Keratinocyte (primary cell): ENCODE measurements around the gene FAM120AOS.

ENCODE experiments used
- CTCF ChIP-seq, 3 experiments: IDR thresholded peaks in 1 of 3; conservative IDR thresholded peaks in 1 of 3; optimal IDR thresholded peaks in 1 of 3; 2 replicates in 2 of 3; 3 replicates in 1 of 3; pipeline versions ENCODE3 to v1.5.1; 2011; ENCODE audit warnings: low read length in 3 of 3, mild to moderate bottlenecking in 3 of 3, moderate library complexity in 2 of 3, control low read depth in 1 of 3, inconsistent platforms in 1 of 3; ENCODE audit not compliant: insufficient read depth in 2 of 3; ENCODE audit errors: extremely low read depth in 1 of 3
- EZH2 ChIP-seq: IDR thresholded peaks from one replicate; pipeline ENCODE4 v1.6.1; 2012; ENCODE audit warnings: inconsistent platforms, mild to moderate bottlenecking, low read length, moderate library complexity

DNA sequence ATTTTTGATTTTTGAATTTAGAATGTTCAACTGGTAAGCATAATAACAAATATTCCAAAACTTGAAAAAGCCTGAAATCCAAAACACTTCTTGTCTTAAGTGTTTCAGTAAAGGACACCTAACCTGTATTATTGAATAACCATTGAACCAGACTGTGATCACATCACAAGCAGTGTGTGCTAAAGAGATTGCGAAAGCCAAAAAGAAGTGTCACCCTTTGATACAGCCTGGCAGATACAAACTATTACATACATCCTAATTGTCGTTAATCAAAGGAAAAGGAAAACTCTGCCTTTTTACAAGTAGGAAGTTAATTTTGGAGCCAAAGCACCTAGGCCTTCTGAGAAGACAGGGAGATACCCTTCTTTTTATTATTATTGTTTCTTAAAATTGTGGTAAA, 8.4 kb upstream of the FAM120AOS start:
- TF ChIP-seq CTCF (optimal IDR thresholded peaks at IDR 0.05 in 1 of 3, IDR thresholded peaks at IDR 0.05 in 1 of 3, conservative IDR thresholded peaks at IDR 0.05 in 1 of 3; ENCODE audit: extremely low read depth in 1 of 3, insufficient read depth in 2 of 3, low read length in 3 of 3) (no peak), EZH2 (no peak)
